DND-41 (cell line): ENCODE results near the gene WDHD1.
"Not testable (repeated sequence)": the region's sequence is repeated elsewhere in the genome, so short reads cannot be mapped to it uniquely, and the experiment has no call there.

ENCODE experiments used
- ATAC-seq: fragments of 200-7000 bp; cut with Tn5 transposase; 3 replicates; pipeline ENCODE4 v1.9.1; 2021; ENCODE audit warnings: low read depth; ENCODE audit not compliant: insufficient read depth
- DNase-seq: peaks from one replicate; pipeline ENCODE4 v3.0.0-alpha.2; 2020
- H2AFZ ChIP-seq: 2 replicates; pipeline ENCODE4 v1.6.0; 2012; ENCODE audit warnings: low read depth, low read length
- H3K27ac ChIP-seq: 2 replicates; pipeline ENCODE4 v1.5.1; 2012; ENCODE audit warnings: low read length, inconsistent platforms
- H3K27me3 ChIP-seq: fragments of 200-600 bp; sonication (generic); 2 replicates; pipeline ENCODE4 v1.6.0; 2012; ENCODE audit warnings: low read length, mild to moderate bottlenecking, inconsistent platforms; ENCODE audit not compliant: insufficient read depth, poor library complexity
- H3K36me3 ChIP-seq: 2 replicates; pipeline ENCODE4 v1.5.1; 2012; ENCODE audit warnings: low read length, inconsistent platforms; ENCODE audit not compliant: insufficient read depth
- H3K4me1 ChIP-seq: 2 replicates; pipeline ENCODE4 v1.5.1; 2012; ENCODE audit warnings: mild to moderate bottlenecking, low read length; ENCODE audit not compliant: insufficient read depth
- H3K4me2 ChIP-seq: 2 replicates; pipeline ENCODE4 v1.6.0; 2012; ENCODE audit warnings: mild to moderate bottlenecking, moderate library complexity, low read length, inconsistent platforms; ENCODE audit not compliant: insufficient read depth
- H3K4me3 ChIP-seq, 2 experiments: fragments of 200-600 bp in 1 of 2; shearing (Covaris generic) in 1 of 2; 2 replicates each; pipeline ENCODE4 v1.5.1; 2012 to 2016; ENCODE audit warnings: inconsistent platforms in 2 of 2, low read length in 2 of 2, mild to moderate bottlenecking in 2 of 2, low read depth in 1 of 2, moderate library complexity in 1 of 2
- H3K79me2 ChIP-seq: 2 replicates; pipeline ENCODE4 v1.6.0; 2012; ENCODE audit warnings: low read length, inconsistent platforms; ENCODE audit not compliant: insufficient read depth
- H3K9ac ChIP-seq: 2 replicates; pipeline ENCODE4 v1.6.0; 2012; ENCODE audit warnings: low read depth, mild to moderate bottlenecking, inconsistent platforms, low read length, moderate library complexity
- H3K9me3 ChIP-seq: 2 replicates; pipeline ENCODE4 v1.5.1; 2012; ENCODE audit warnings: low read length, moderate library complexity, mild to moderate bottlenecking, inconsistent platforms; ENCODE audit not compliant: insufficient read depth, severe bottlenecking
- H4K20me1 ChIP-seq: 2 replicates; pipeline ENCODE4 v1.6.0; 2012; ENCODE audit warnings: low read length; ENCODE audit not compliant: insufficient read depth
- CTCF ChIP-seq: IDR thresholded peaks from 2 replicates; pipeline ENCODE4 v1.5.1; 2012; ENCODE audit warnings: borderline replicate concordance, low read length, moderate library complexity, mild to moderate bottlenecking; ENCODE audit not compliant: poor library complexity, severe bottlenecking; ENCODE audit errors: extremely low read depth
- EZH2 ChIP-seq: IDR thresholded peaks from 3 replicates; pipeline ENCODE4 v1.6.1; 2012; ENCODE audit warnings: borderline replicate concordance, low read depth, mild to moderate bottlenecking, moderate library complexity, low read length, inconsistent platforms; ENCODE audit not compliant: severe bottlenecking

The WDHD1 gene

GRCh38 chr14:55066223-55066622, 39.3 kb upstream of the WDHD1 start:
- TF ChIP-seq CTCF = no peak
- no peak overlapping the region for H2AFZ ChIP-seq
- peaks cover 26% of the 10 kb centered on the region for H4K20me1 ChIP-seq
- H3K4me1 ChIP-seq = no peaks in the 10 kb centered on the region
- no peaks in the 10 kb centered on the region for H3K9me3 ChIP-seq
- peaks cover 23% of the 10 kb centered on the region for H3K79me2 ChIP-seq
- H3K4me2 ChIP-seq = no peak overlapping the region
- no peak overlapping the region for H3K4me3 ChIP-seq
- no peak for DNase-seq
- H3K27ac ChIP-seq = no peak overlapping the region
- ATAC-seq = no peak
- peaks cover 73% of the 10 kb centered on the region for H3K36me3 ChIP-seq
- no peaks in the 10 kb centered on the region for H3K27me3 ChIP-seq
- no peak overlapping the region for H3K9ac ChIP-seq

GRCh38 chr14:55065411-55065810, 38.5 kb upstream of the WDHD1 start:
- Histone ChIP-seq H3K27me3 (no peaks in the 10 kb centered on the region), H3K4me3 (no peak overlapping the region), H3K4me2 (no peak overlapping the region), H3K36me3 (peaks cover 82% of the 10 kb centered on the region), H4K20me1 (peaks cover 34% of the 10 kb centered on the region), H3K9me3 (no peaks in the 10 kb centered on the region), H3K9ac (no peak overlapping the region), H3K79me2 (peaks cover 32% of the 10 kb centered on the region), H2AFZ (no peak overlapping the region), H3K27ac (no peak overlapping the region), H3K4me1 (no peaks in the 10 kb centered on the region)
- DNase-seq = no peak
- no peak for TF ChIP-seq CTCF
- TF ChIP-seq EZH2 = no peak
- no peak for ATAC-seq

GRCh38 chr14:55064896-55065295, 38.0 kb upstream of the WDHD1 start:
- peaks cover 39% of the 10 kb centered on the region for H4K20me1 ChIP-seq
- DNase-seq, H3K4me3 ChIP-seq, H3K27me3 ChIP-seq, H3K4me2 ChIP-seq, H3K27ac ChIP-seq, H3K4me1 ChIP-seq, H3K9ac ChIP-seq, H2AFZ ChIP-seq, H3K9me3 ChIP-seq, ATAC-seq: not testable (repeated sequence)
- peaks cover 35% of the 10 kb centered on the region for H3K79me2 ChIP-seq
- peaks cover 83% of the 10 kb centered on the region for H3K36me3 ChIP-seq

GRCh38 chr14:55062517-55063351, 35.8 kb upstream of the WDHD1 start:
- TF ChIP-seq CTCF (no peak), EZH2 (no peak)
- H3K4me1 ChIP-seq = no peaks in the 10 kb centered on the region
- H3K27me3 ChIP-seq = no peaks in the 10 kb centered on the region
- no peak overlapping the region for H3K27ac ChIP-seq
- H3K9me3 ChIP-seq = no peaks in the 10 kb centered on the region
- no peak overlapping the region for H3K4me2 ChIP-seq
- DNase-seq (no peak), ATAC-seq (no peak)
- no peak overlapping the region for H3K4me3 ChIP-seq
- peaks cover 54% of the 10 kb centered on the region for H4K20me1 ChIP-seq
- H2AFZ ChIP-seq = no peak overlapping the region
- no peak overlapping the region for H3K9ac ChIP-seq
- H3K79me2 ChIP-seq = peaks cover 57% of the 10 kb centered on the region
- peaks cover 84% of the 10 kb centered on the region for H3K36me3 ChIP-seq
